HEK293 (cell line): ENCODE results near the gene TSSK3.

Experiments
- CTCF ChIA-PET: fragments of 350-600 bp; formaldehyde crosslinking; extraction: SDS; loops from one replicate; lab custom pipeline; 2021; ENCODE audit warnings: antibody characterized with exemption; lab: Yijun Ruan, JAX
- POLR2A ChIA-PET: fragments of 300-600 bp; formaldehyde crosslinking; extraction: SDS; loops from one replicate; lab custom pipeline; 2020; ENCODE audit warnings: antibody characterized with exemption, inconsistent platforms; lab: Yijun Ruan, JAX
- H3K27ac ChIP-seq: fragments of 200-500 bp; sonication (Bioruptor generic); 2 replicates; pipeline ENCODE4 v1.5.1; 2014; ENCODE audit warnings: low read depth, low read length, control low read depth, inconsistent platforms; ENCODE audit errors: extremely low read depth
- H3K36me3 ChIP-seq, 2 experiments: fragments of 200-500 bp in 1 of 2; sonication (Bioruptor generic) in 1 of 2; 1 replicate in 1 of 2; 2 replicates in 1 of 2; pipeline ENCODE4 v1.5.1; 2014 to 2017; ENCODE audit warnings: inconsistent platforms in 2 of 2, low read length in 2 of 2; ENCODE audit not compliant: control insufficient read depth in 2 of 2, insufficient read depth in 1 of 2
- H3K4me1 ChIP-seq: fragments of 200-500 bp; sonication (Bioruptor generic); 2 replicates; pipeline ENCODE4 v1.5.1; 2014; ENCODE audit warnings: mild to moderate bottlenecking, low read length, inconsistent platforms; ENCODE audit not compliant: control insufficient read depth, insufficient read depth
- H3K4me3 ChIP-seq: 2 replicates; pipeline ENCODE4 v1.5.1; 2011; ENCODE audit warnings: low read depth, mild to moderate bottlenecking, control low read depth, low read length, moderate library complexity
- H3K9me3 ChIP-seq: fragments of 200-500 bp; sonication (Bioruptor generic); 2 replicates; pipeline ENCODE4 v1.5.1; 2014; ENCODE audit warnings: low read depth, low read length, inconsistent platforms; ENCODE audit not compliant: control insufficient read depth, insufficient read depth
- AEBP2 ChIP-seq: fragments of 450-650 bp; formaldehyde crosslinking; IDR thresholded peaks from 2 replicates; pipeline ENCODE4 v1.5.1; 2016; ENCODE audit warnings: missing biosample characterization, missing genetic modification characterization, borderline replicate concordance
- GLIS1 ChIP-seq: fragments of 450-650 bp; formaldehyde crosslinking; IDR thresholded peaks from 2 replicates; pipeline ENCODE4 v1.5.1; 2016; ENCODE audit warnings: missing biosample characterization, missing genetic modification characterization
- GLIS2 ChIP-seq: fragments of 450-650 bp; formaldehyde crosslinking; IDR thresholded peaks from 2 replicates; pipeline ENCODE4 v1.5.1; 2016; ENCODE audit warnings: missing biosample characterization, missing genetic modification characterization
- PATZ1 ChIP-seq: fragments of 450-650 bp; formaldehyde crosslinking; IDR thresholded peaks from 2 replicates; pipeline ENCODE4 v1.5.1; 2016; ENCODE audit warnings: missing biosample characterization, missing genetic modification characterization
- PRDM2 ChIP-seq: fragments of 450-650 bp; formaldehyde crosslinking; IDR thresholded peaks from 2 replicates; pipeline ENCODE4 v1.5.1; 2016; ENCODE audit warnings: missing biosample characterization, missing genetic modification characterization, borderline replicate concordance
- SP3 ChIP-seq: fragments of 450-650 bp; formaldehyde crosslinking; IDR thresholded peaks from 2 replicates; pipeline ENCODE4 v1.5.1; 2016; ENCODE audit warnings: missing biosample characterization, missing genetic modification characterization
- ZNF155 ChIP-seq: fragments of 450-650 bp; formaldehyde crosslinking; IDR thresholded peaks from 2 replicates; pipeline ENCODE4 v1.5.1; 2016; ENCODE audit warnings: missing biosample characterization, missing genetic modification characterization
- ZNF670 ChIP-seq: fragments of 450-650 bp; formaldehyde crosslinking; IDR thresholded peaks from 2 replicates; pipeline ENCODE4 v1.5.1; 2016; ENCODE audit warnings: missing biosample characterization, missing genetic modification characterization, low read depth
- ZSCAN18 ChIP-seq: fragments of 450-650 bp; formaldehyde crosslinking; IDR thresholded peaks from 2 replicates; pipeline ENCODE4 v1.5.1; 2016; ENCODE audit warnings: missing biosample characterization, missing genetic modification characterization

The TSSK3 gene

DNA sequence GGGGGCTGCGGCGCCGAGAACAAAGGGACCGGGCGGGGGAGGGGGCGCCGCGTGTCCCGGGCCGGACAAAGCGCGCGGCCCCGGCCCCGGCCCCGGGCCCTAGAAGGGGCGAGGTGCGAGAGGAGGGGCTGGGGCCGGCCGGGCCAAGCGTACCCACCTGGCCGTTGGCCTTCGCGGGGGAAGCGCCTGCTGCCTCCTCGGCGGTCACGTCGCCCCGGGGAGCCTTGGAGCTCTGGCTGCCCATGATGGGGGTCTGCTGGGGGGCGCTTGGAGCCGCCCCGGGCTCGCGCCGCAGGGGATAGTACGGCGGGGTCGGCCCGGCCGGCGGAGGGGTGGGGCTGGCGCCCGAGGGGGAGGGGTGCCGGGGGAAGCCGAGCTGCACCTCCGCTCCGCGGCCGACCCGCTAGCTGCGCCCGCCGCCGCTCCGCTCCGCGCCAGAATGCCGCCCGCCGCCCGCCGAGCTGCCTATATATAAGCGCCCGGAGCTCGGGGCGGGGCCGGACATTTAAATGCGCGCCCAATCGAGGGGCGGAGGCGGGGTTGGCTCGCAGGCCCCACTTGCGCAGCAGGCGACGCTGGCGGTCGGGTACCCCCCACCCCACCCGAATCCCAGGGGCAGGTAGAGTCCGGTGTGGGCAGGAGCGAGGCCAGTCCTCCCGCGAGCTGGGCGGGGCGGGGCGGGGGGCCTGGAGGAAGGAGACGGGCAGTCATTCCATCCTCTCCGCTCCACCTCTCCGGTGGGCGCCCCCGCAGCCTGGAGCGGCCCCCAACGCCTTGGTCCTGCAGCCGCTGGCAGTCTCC lies 26.3 kb upstream of the TSSK3 start, which contains the start of gene MARCKSL1 (continued):
- TF ChIP-seq AEBP2 (no peak), SP3 (tag by site-specific recombination) (peak; percentile 69), PRDM2 (tag by site-specific recombination) (no peak), ZSCAN18 (tag by site-specific recombination) (0 out of 2 replicates have a peak, but pooled peaks have one; percentile 27), ZNF155 (no peak)

DNA sequence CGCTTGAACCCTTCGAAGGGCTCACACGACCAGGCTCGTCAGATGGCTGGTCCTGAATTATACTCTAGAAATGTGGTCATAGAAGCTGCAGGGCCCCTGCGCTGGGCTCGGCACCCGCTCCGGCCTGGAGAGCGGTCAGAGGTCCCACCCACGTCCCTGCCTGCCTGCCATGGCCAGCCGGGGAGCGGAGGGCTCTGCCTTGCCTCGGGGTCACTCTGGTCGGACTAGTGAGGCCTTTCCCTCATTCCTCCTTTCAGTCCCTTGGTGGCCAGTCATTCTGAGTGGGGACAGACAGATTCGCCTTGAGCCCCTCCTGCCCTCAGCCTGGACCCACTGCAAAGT lies 25.8 kb upstream of the TSSK3 start:
- CTCF ChIA-PET: interaction anchor here (0.6 to 0.8 kb wide), 2 partner anchors 37 to 941 kb away, joined by 4 read pairs; no protein-coding TSS in a partner anchor
- no peak overlapping the region for H3K4me3 ChIP-seq

More for the DNA sequence above, 25.8 kb upstream of the TSSK3 start:
- POLR2A ChIA-PET: interaction anchor here (0.6 to 5.8 kb wide), 40 partner anchors 9 to 548 kb away, joined by 3 to 100 read pairs (median 5); partner anchors contain the start of genes BSDC1, CCDC28B, FAM229A and HDAC1
- no peaks in the 10 kb centered on the region for H3K9me3 ChIP-seq
- TF ChIP-seq ZNF670 (tag by site-specific recombination): no peak
- TF ChIP-seq GLIS1 (tag by site-specific recombination): 0 out of 2 replicates have a peak, but pooled peaks have one; percentile 3
- peak; percentile 7; the same call in 1 of the 2 replicates for TF ChIP-seq PATZ1 (tag by site-specific recombination)
- TF ChIP-seq GLIS2 (tag by site-specific recombination): peak; percentile 25; the same call in 1 of the 2 replicates
- peaks cover 0 to 35% of the 10 kb centered on the region in 2 experiments; a peak in 1 of 3 replicates for H3K36me3 ChIP-seq
- H3K27ac ChIP-seq: no peak overlapping the region
- no peaks in the 10 kb centered on the region for H3K4me1 ChIP-seq
